HG03175 (cell line): ENCODE measurements around the gene SRM.
"Not testable (repeated sequence)": the region's sequence is repeated elsewhere in the genome, so short reads cannot be mapped to it uniquely, and the experiment has no call there.

Experiments
- ATAC-seq: cut with Tn5 transposase; IDR thresholded peaks from one replicate; pipeline ENCODE4 v1.9.1; 2021; ENCODE audit warnings: mild to moderate bottlenecking, moderate library complexity; ENCODE audit not compliant: unreplicated experiment

The SRM gene

GRCh38 chr1:11045428-11046269 is 14.2 kb downstream of the SRM start:
- ATAC-seq: no peak

- ATAC-seq: no peak
Measured at GRCh38 chr1:11044849-11045427, 14.9 kb downstream of the SRM start.

- no peak for ATAC-seq
Measured at GRCh38 chr1:11044086-11044848, 15.6 kb downstream of the SRM start.

- no peak for ATAC-seq
Measured at GRCh38 chr1:11042995-11043874, 16.6 kb downstream of the SRM start.

- no peak for ATAC-seq
Measured at GRCh38 chr1:11042065-11042464, 17.8 kb downstream of the SRM start.

- ATAC-seq: no peak
Measured at GRCh38 chr1:11041048-11041447, 18.8 kb downstream of the SRM start.

- ATAC-seq: not testable (repeated sequence)
Measured at GRCh38 chr1:11040105-11040429, 19.8 kb downstream of the SRM start.

- ATAC-seq: no peak
Measured at GRCh38 chr1:11039351-11040104, 20.3 kb downstream of the SRM start.

GRCh38 chr1:11037740-11038182 is 22.1 kb downstream of the SRM start:
- ATAC-seq: peak; percentile 60

GRCh38 chr1:11037019-11037739 is 22.6 kb downstream of the SRM start:
- ATAC-seq: not testable (repeated sequence)

- ATAC-seq: no peak
Measured at GRCh38 chr1:11031624-11032262, 28.1 kb downstream of the SRM start.

GRCh38 chr1:11030865-11031264 is 29.0 kb downstream of the SRM start:
- ATAC-seq: no peak

GRCh38 chr1:11028018-11028417 is 31.8 kb downstream of the SRM start:
- no peak for ATAC-seq

- no peak for ATAC-seq
Measured at GRCh38 chr1:11027316-11027715, 32.5 kb downstream of the SRM start.

GRCh38 chr1:11026903-11027302 is 32.9 kb downstream of the SRM start:
- no peak for ATAC-seq

GRCh38 chr1:11026052-11026451 is 33.8 kb downstream of the SRM start:
- no peak for ATAC-seq

- ATAC-seq: no peak
Measured at GRCh38 chr1:11025618-11026017, 34.2 kb downstream of the SRM start.

GRCh38 chr1:11024874-11025203 is 35.0 kb downstream of the SRM start:
- ATAC-seq: no peak
